Cardiac muscle cell (in vitro differentiated cells and primary cell): ENCODE results near the gene PIEZO2. TPM values are rescaled to one million over a fixed set of nuclear protein-coding genes. Genes with fewer than 3 reads are reported as not detected.

ENCODE experiments used
- DNase-seq, 2 donors: peaks; one replicate each; pipeline versions ENCODE4 v3.0.0 to v3.0.0-alpha.2; 2010 to 2017; ENCODE audit warnings: low read depth in 1 of 2, low spot score in 1 of 2
- H3K27ac ChIP-seq: fragments of 200-600 bp; sonication (generic); 2 replicates; pipeline ENCODE4 v1.5.1; 2016
- H3K27me3 ChIP-seq: fragments of 200-600 bp; sonication (generic); 2 replicates; pipeline ENCODE4 v1.6.0; 2016; ENCODE audit warnings: control low read depth
- H3K36me3 ChIP-seq: fragments of 200-600 bp; sonication (generic); 2 replicates; pipeline ENCODE4 v1.5.1; 2016; ENCODE audit warnings: control low read depth
- H3K4me1 ChIP-seq: fragments of 200-600 bp; sonication (generic); 2 replicates; pipeline ENCODE4 v1.8.1; 2017; ENCODE audit warnings: low read depth, mild to moderate bottlenecking, mixed run types
- H3K4me3 ChIP-seq: fragments of 200-600 bp; sonication (generic); 2 replicates; pipeline ENCODE4 v1.5.1; 2016; ENCODE audit warnings: mild to moderate bottlenecking
- H3K9me3 ChIP-seq: fragments of 200-600 bp; sonication (generic); 2 replicates; pipeline ENCODE4 v1.5.1; 2017; ENCODE audit warnings: low read depth, mild to moderate bottlenecking, control low read depth
- CTCF ChIP-seq: IDR thresholded peaks from 2 replicates; pipeline ENCODE4 v1.5.1; 2012; ENCODE audit warnings: low read depth, mild to moderate bottlenecking, low read length
- polyA plus RNA-seq: library from polyadenylated mRNA; unstranded; fragments of >200 nt; fragmentation: Nextera tagmentation; extraction: Ambion mirVana; gene quantifications from 2 replicates; pipeline ENCODE4 v1.2.1, GENCODE V29; 2016
- total RNA-seq: library from RNA; depleted of rRNA; stranded (reverse); fragments of >200 nt; gene quantifications from 2 replicates; pipeline ENCODE4 v1.2.3, GENCODE V29; 2016

The PIEZO2 gene
- total and polyA plus RNA-seq, 2 experiments from 2014 or later: 0.04 to 0.69 TPM

GRCh38 chr18:10787293-10787901 is 362.0 kb downstream of the PIEZO2 start:
- Histone ChIP-seq H3K9me3 (no peaks in the 10 kb centered on the region), H3K4me1 (no peaks in the 10 kb centered on the region), H3K27me3 (no peaks in the 10 kb centered on the region), H3K36me3 (no peaks in the 10 kb centered on the region), H3K4me3 (no peak overlapping the region), H3K27ac (no peak overlapping the region)
- peak; percentile 87 to 94 for DNase-seq
- TF ChIP-seq CTCF: peak; percentile 96

GRCh38 chr18:10785798-10786197 is 363.6 kb downstream of the PIEZO2 start:
- no peak overlapping the region for H3K27ac ChIP-seq
- no peaks in the 10 kb centered on the region for H3K36me3 ChIP-seq
- no peak for TF ChIP-seq CTCF
- H3K4me3 ChIP-seq: no peak overlapping the region
- no peaks in the 10 kb centered on the region for H3K9me3 ChIP-seq
- no peak for DNase-seq
- H3K4me1 ChIP-seq: no peaks in the 10 kb centered on the region
- no peaks in the 10 kb centered on the region for H3K27me3 ChIP-seq

GRCh38 chr18:10784596-10785202 is 364.7 kb downstream of the PIEZO2 start:
- no peak overlapping the region for H3K27ac ChIP-seq
- H3K27me3 ChIP-seq: no peaks in the 10 kb centered on the region
- DNase-seq: no peak
- no peak for TF ChIP-seq CTCF
- no peaks in the 10 kb centered on the region for H3K36me3 ChIP-seq
- H3K4me1 ChIP-seq: no peaks in the 10 kb centered on the region
- no peak overlapping the region for H3K4me3 ChIP-seq
- H3K9me3 ChIP-seq: no peaks in the 10 kb centered on the region

GRCh38 chr18:10783941-10784340 is 365.4 kb downstream of the PIEZO2 start:
- TF ChIP-seq CTCF: no peak
- Histone ChIP-seq H3K4me3 (no peak overlapping the region), H3K4me1 (no peaks in the 10 kb centered on the region), H3K36me3 (no peaks in the 10 kb centered on the region), H3K9me3 (no peaks in the 10 kb centered on the region), H3K27ac (no peak overlapping the region), H3K27me3 (no peaks in the 10 kb centered on the region)
- no peak for DNase-seq

GRCh38 chr18:10776493-10776892 is 372.9 kb downstream of the PIEZO2 start:
- TF ChIP-seq CTCF: no peak
- DNase-seq: peak in 1 of 2 donors; percentile 39
- Histone ChIP-seq H3K27ac (no peak overlapping the region), H3K36me3 (no peaks in the 10 kb centered on the region), H3K4me3 (no peak overlapping the region), H3K27me3 (no peaks in the 10 kb centered on the region), H3K9me3 (no peaks in the 10 kb centered on the region), H3K4me1 (peaks cover 15% of the 10 kb centered on the region)
